Gastroesophageal sphincter (tissue), 4 donors: Measurements from ENCODE around the gene NEK3. TPM values are rescaled to one million over a fixed set of nuclear protein-coding genes. Genes with fewer than 3 reads are reported as not detected.
"Not testable (repeated sequence)": the region's sequence is repeated elsewhere in the genome, so short reads cannot be mapped to it uniquely, and the experiment has no call there.

ENCODE experiments used
- ATAC-seq: fragments of 150-250 bp; one replicate; pipeline ENCODE4 v1.9.1; 2016; ENCODE audit warnings: mild to moderate bottlenecking, moderate library complexity
- H3K27ac ChIP-seq, 4 donors: fragments of 200-600 bp; sonication (generic) in 3 of 4; 1 replicate in 3 of 4; 2 replicates in 1 of 4; pipeline ENCODE4 v1.5.1; 2016 to 2019
- H3K27me3 ChIP-seq: fragments of 200-600 bp; sonication (generic); one replicate; pipeline ENCODE4 v1.5.1; 2019
- H3K36me3 ChIP-seq, 2 donors: fragments of 200-600 bp; sonication (generic); one replicate each; pipeline ENCODE4 v1.5.1; 2019; ENCODE audit warnings: control low read depth in 1 of 2
- H3K4me1 ChIP-seq, 3 donors: fragments of 200-600 bp; sonication (generic); 1 replicate in 2 of 3; 2 replicates in 1 of 3; pipeline ENCODE4 v1.5.1; 2016 to 2019; ENCODE audit warnings: control low read depth in 2 of 3
- H3K4me3 ChIP-seq, 2 donors: fragments of 200-600 bp; sonication (generic); one replicate each; pipeline ENCODE4 v1.5.1; 2019; ENCODE audit warnings: mild to moderate bottlenecking in 1 of 2, moderate library complexity in 1 of 2
- H3K9me3 ChIP-seq, 3 donors: fragments of 200-600 bp; sonication (generic); one replicate each; pipeline ENCODE4 v1.5.1; 2017 to 2019; ENCODE audit warnings: control low read depth in 2 of 3
- EP300 ChIP-seq: sonication (generic); formaldehyde crosslinking; IDR thresholded peaks from one replicate; pipeline ENCODE4 v1.6.1; 2017; ENCODE audit warnings: antibody characterized with exemption, mild to moderate bottlenecking
- POLR2A ChIP-seq, 2 donors: fragments of 450-650 bp; IDR thresholded peaks; one replicate each; pipeline ENCODE4 v1.6.1; 2017; ENCODE audit warnings: antibody characterized with exemption in 2 of 2, mild to moderate bottlenecking in 2 of 2, moderate library complexity in 1 of 2
- POLR2AphosphoS5 ChIP-seq: sonication (generic); formaldehyde crosslinking; IDR thresholded peaks from one replicate; pipeline ENCODE4 v1.6.1; 2017; ENCODE audit warnings: antibody characterized with exemption
- WGBS, 2 donors: methylation state at CpG; one replicate each; pipeline ENCODE4 v1.1.5; 2018; ENCODE audit warnings: low coverage in 1 of 2; 5-methylcytosine and 5-hydroxymethylcytosine counted together
- total RNA-seq, 4 donors: library from RNA; depleted of rRNA; stranded (reverse); fragments of >200 nt; gene quantifications; one replicate each; pipeline ENCODE4 v1.1.0, GENCODE V29; 2016
- TF ChIP-seq, protein P1 (sequence below), 4 experiments: fragments of 200-600 bp in 2 of 4; fragments of 450-650 bp in 2 of 4; sonication (generic) in 1 of 4; IDR thresholded peaks; one replicate each; pipeline ENCODE4 v1.5.1; 2017 to 2019; ENCODE audit warnings: antibody characterized with exemption in 4 of 4, mild to moderate bottlenecking in 2 of 4, moderate library complexity in 2 of 4

The NEK3 gene
- total RNA-seq, 4 donors from 2014 or later, result 7.0 to 13.5 (median 10.5) TPM

DNA sequence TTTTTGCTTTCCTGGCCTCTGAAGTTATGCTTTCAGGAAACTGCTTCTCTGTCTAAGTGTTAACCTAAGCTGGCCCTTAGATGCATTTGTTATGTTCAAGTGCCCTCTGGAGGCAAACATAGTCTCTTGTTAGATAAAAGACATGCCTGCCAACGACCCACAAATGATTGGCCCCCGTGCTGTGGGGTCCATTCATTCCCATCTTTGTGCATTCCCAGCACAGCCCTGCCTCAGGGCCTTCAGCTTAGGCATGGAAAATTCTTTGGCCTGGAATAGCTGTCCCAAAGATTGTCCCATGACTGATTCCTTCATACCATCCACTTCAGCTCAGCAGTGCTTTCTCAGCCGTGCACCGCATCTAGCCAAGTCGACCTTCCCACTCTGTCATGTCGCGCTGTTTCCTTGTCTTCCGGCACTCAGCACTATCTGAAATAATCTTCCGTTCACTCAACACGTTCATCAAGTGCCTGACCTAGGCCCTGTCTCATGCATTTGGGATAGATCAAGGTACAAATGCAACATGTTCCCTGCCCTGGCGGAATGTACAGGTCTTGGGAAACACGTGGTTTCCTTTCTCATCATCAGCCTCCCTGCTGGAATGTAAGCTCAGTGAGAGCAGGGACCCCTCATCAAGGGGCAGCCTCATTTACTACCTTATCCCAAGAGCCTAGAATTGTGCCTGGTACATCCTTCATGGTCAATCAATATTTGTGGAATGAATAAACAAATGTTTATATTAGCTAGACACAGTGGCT, 42.2 kb upstream of the NEK3 start:
- H3K27me3 ChIP-seq, H3K4me3 ChIP-seq, H3K27ac ChIP-seq, H3K9me3 ChIP-seq, H3K4me1 ChIP-seq, H3K36me3 ChIP-seq, ATAC-seq: not testable (repeated sequence)
- TF ChIP-seq, protein P1, sequence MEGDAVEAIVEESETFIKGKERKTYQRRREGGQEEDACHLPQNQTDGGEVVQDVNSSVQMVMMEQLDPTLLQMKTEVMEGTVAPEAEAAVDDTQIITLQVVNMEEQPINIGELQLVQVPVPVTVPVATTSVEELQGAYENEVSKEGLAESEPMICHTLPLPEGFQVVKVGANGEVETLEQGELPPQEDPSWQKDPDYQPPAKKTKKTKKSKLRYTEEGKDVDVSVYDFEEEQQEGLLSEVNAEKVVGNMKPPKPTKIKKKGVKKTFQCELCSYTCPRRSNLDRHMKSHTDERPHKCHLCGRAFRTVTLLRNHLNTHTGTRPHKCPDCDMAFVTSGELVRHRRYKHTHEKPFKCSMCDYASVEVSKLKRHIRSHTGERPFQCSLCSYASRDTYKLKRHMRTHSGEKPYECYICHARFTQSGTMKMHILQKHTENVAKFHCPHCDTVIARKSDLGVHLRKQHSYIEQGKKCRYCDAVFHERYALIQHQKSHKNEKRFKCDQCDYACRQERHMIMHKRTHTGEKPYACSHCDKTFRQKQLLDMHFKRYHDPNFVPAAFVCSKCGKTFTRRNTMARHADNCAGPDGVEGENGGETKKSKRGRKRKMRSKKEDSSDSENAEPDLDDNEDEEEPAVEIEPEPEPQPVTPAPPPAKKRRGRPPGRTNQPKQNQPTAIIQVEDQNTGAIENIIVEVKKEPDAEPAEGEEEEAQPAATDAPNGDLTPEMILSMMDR (IDR thresholded peaks at IDR 0.05), result peak in 1 of 4 experiments; percentile 29
- 33 to 54% methylated on average over 10 to 12 of the region's 12 CpGs for WGBS, 2 donors

DNA sequence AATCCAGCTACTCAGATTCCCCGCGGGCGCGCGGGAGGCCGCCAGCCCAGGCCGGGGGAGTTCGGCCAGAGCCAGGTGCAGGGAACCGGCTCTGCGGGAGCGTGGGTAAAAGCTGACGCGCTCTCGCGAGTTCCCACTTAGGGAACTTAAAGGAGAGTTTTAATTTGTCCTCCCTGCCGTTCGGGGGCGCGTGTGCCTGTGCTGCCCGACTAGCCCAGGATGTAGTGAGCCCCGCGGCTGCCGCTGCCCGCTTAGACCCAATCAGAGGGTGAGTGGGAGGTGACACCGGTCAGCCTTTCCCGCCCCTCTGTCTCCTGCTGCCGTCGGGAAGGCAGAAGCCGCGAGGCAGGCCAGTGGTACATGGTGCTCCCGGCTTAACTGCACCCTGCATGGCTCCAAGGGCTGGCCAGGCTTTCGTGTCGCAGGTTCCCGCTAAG, 36.0 kb upstream of the NEK3 start:
- Histone ChIP-seq H3K27me3 (no peaks in the 10 kb centered on the region), H3K4me3 (peak overlapping the region; percentile 78 to 83), H3K27ac (peak overlapping the region in 3 of 4 donors; percentile 86 to 91 (median 88)), H3K4me1 (peaks cover 0 to 41% (median 10%) of the 10 kb centered on the region in 3 donors), H3K9me3 (no peaks in the 10 kb centered on the region), H3K36me3 (no peaks in the 10 kb centered on the region)
- TF ChIP-seq POLR2A (IDR thresholded peaks at IDR 0.05) (peak in 1 of 2 donors; percentile 35), EP300 (no peak), POLR2AphosphoS5 (peak; percentile 57)
- TF ChIP-seq, protein P1 (IDR thresholded peaks at IDR 0.05), result peak in 1 of 4 experiments; percentile 48
- peak; percentile 92 for ATAC-seq
- whole genome bisulfite sequencing, 2 donors, result 38% methylated on average over 3 of the region's 34 CpGs; no CpG with 5 or more reads in 1 of the 2 donors

GRCh38 chr13:52194184-52194868, 34.9 kb upstream of the NEK3 start:
- peak overlapping the region; percentile 78 to 83 for H3K4me3 ChIP-seq
- WGBS, 2 donors, result 0% methylated on average over 19 of the region's 47 CpGs; no CpG with 5 or more reads in 1 of the 2 donors
- H3K27me3 ChIP-seq, result no peaks in the 10 kb centered on the region
- H3K4me1 ChIP-seq, result peaks cover 0 to 41% (median 10%) of the 10 kb centered on the region in 3 donors
- no peaks in the 10 kb centered on the region for H3K9me3 ChIP-seq
- H3K27ac ChIP-seq, result peak overlapping the region; percentile 73 to 91 (median 87)
- H3K36me3 ChIP-seq, result peaks cover 0 to 1% of the 10 kb centered on the region in 2 donors
- ATAC-seq, result peak; percentile 88
- TF ChIP-seq, protein P1 (IDR thresholded peaks at IDR 0.05), result peak in 1 of 4 experiments; percentile 7
- TF ChIP-seq POLR2A (IDR thresholded peaks at IDR 0.05), result peak; percentile 31 to 45
- TF ChIP-seq EP300, result no peak
- TF ChIP-seq POLR2AphosphoS5, result peak; percentile 87

DNA sequence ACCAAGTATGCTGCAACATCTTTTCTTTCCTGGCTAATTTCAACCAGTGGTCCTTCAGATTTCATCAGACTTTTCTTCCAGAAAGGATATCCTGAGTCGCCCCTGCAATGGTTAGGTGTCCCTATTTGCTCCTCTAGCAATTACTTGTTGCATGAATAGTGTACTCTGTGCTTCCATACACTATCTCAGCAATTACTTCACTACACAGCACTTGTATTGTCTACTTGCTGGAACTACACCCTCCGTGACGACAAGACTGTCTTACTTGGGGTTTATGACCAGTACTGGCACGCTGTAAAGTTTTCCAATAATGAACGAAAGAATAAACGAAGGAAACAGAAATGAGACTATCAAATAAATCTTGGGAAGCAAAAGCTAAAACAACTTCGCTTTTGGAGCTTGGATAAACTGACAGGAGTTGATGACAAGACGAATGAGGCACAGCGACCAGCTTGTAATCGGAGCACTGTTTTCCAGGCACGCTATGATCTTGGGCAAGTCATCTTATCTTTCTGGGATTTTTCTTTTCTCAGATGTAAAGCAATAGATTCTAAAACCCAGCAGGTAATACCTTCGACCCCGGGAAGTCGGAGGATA, 34.3 kb upstream of the NEK3 start:
- Histone ChIP-seq H3K27ac (peak overlapping the region; percentile 73 to 91 (median 87)), H3K4me1 (peaks cover 0 to 41% (median 10%) of the 10 kb centered on the region in 3 donors), H3K4me3 (peak overlapping the region; percentile 78 to 83)
- not testable (repeated sequence) for ATAC-seq, H3K27me3 ChIP-seq, H3K9me3 ChIP-seq, H3K36me3 ChIP-seq
- WGBS, 2 donors, result 1 to 4% methylated on average over 7 to 11 of the region's 14 CpGs

GRCh38 chr13:52187424-52188187, 28.2 kb upstream of the NEK3 start:
- 73 to 86% methylated on average over 3 to 4 of the region's 4 CpGs for WGBS, 2 donors
- H3K9me3 ChIP-seq, H3K27me3 ChIP-seq, H3K4me3 ChIP-seq, H3K27ac ChIP-seq, ATAC-seq: not testable (repeated sequence)
- Histone ChIP-seq H3K4me1 (peaks cover 0 to 18% (median 5%) of the 10 kb centered on the region in 3 donors), H3K36me3 (peaks cover 0 to 53% of the 10 kb centered on the region in 2 donors)
